Upper lobe of right lung (tissue), 1 donor: ENCODE data around the gene ASB15. TPM values are rescaled to one million over a fixed set of nuclear protein-coding genes. Genes with fewer than 3 reads are reported as not detected.

Experiments
- ATAC-seq: fragments of 200-7000 bp; cut with Tn5 transposase; one replicate; pipeline ENCODE4 v1.9.1; 2020; ENCODE audit warnings: mild to moderate bottlenecking, moderate library complexity
- DNase-seq: peaks from one replicate; pipeline ENCODE4 v3.0.0-alpha.2; 2020
- H3K27ac ChIP-seq: fragments of 200-600 bp; one replicate; pipeline ENCODE4 v1.8.0; 2022
- H3K27me3 ChIP-seq: fragments of 200-600 bp; one replicate; pipeline ENCODE4 v1.8.0; 2022; ENCODE audit warnings: mild to moderate bottlenecking
- H3K36me3 ChIP-seq: fragments of 200-600 bp; one replicate; pipeline ENCODE4 v1.8.0; 2022
- H3K4me1 ChIP-seq: fragments of 200-600 bp; one replicate; pipeline ENCODE4 v1.8.0; 2022
- H3K4me3 ChIP-seq: fragments of 200-600 bp; one replicate; pipeline ENCODE4 v1.8.0; 2022; ENCODE audit warnings: mild to moderate bottlenecking
- H3K9me3 ChIP-seq: fragments of 200-600 bp; one replicate; pipeline ENCODE4 v1.8.0; 2022
- intact Hi-C: fragments of 100-400 bp; cut with DNase I; formaldehyde crosslinking; loops from one replicate; pipeline ENCODE4 v1.11.0; 2022
- total RNA-seq: library from RNA; stranded (reverse); fragmentation: NEBNext Ultra II Directional; extraction: Animal tissue kit (Norgen Biotek cat#: 25700); gene quantifications from one replicate; pipeline ENCODE4 v1.2.1, GENCODE V29; 2021
- TF ChIP-seq, protein P1 (sequence below): fragments of 200-600 bp; IDR thresholded peaks from one replicate; pipeline ENCODE4 v1.8.0; 2022; ENCODE audit warnings: antibody characterized with exemption
- donor health status: DM: no; HTN: yes; CAD: no; lungs with severe emphysema.

The ASB15 gene
- total RNA-seq, 1 donor from 2014 or later: not detected

GRCh38 chr7:123680580-123680979 is 79.0 kb downstream of the ASB15 start:
- intact Hi-C loops: no loop called here

DNA sequence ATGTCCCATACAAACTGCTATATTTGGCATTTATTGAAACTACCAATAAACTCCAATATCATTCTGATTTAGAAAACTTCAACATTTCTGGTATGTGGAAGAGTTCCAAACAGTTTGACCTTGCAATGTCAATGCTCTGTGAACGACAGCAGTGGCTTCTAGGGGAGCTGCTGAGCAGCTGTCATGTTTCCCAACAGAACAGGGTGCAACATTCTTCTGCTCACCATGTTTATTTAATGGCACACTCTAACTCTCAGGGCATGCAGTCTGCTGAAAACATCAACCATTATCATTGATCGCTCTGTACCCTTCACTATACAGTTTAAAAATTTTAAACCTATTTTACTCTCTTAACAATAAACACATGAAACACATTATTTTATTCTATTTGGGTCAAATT is 79.9 kb downstream of the ASB15 start:
- H3K36me3 ChIP-seq: peaks cover 35% of the 10 kb centered on the region
- no peaks in the 10 kb centered on the region for H3K9me3 ChIP-seq
- TF ChIP-seq, protein P1, sequence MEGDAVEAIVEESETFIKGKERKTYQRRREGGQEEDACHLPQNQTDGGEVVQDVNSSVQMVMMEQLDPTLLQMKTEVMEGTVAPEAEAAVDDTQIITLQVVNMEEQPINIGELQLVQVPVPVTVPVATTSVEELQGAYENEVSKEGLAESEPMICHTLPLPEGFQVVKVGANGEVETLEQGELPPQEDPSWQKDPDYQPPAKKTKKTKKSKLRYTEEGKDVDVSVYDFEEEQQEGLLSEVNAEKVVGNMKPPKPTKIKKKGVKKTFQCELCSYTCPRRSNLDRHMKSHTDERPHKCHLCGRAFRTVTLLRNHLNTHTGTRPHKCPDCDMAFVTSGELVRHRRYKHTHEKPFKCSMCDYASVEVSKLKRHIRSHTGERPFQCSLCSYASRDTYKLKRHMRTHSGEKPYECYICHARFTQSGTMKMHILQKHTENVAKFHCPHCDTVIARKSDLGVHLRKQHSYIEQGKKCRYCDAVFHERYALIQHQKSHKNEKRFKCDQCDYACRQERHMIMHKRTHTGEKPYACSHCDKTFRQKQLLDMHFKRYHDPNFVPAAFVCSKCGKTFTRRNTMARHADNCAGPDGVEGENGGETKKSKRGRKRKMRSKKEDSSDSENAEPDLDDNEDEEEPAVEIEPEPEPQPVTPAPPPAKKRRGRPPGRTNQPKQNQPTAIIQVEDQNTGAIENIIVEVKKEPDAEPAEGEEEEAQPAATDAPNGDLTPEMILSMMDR: no peak
- H3K4me3 ChIP-seq: no peak overlapping the region
- ATAC-seq (peak; percentile 67), DNase-seq (no peak)
- H3K27me3 ChIP-seq: no peaks in the 10 kb centered on the region
- intact Hi-C loops: no loop called here
- H3K27ac ChIP-seq: no peak overlapping the region
- H3K4me1 ChIP-seq: peaks cover 28% of the 10 kb centered on the region

More at GRCh38 chr7:123680580-123680979, 79.0 kb downstream of the ASB15 start:
- ATAC-seq (no peak), DNase-seq (no peak)
- TF ChIP-seq, protein P1: no peak
- no peaks in the 10 kb centered on the region for H3K9me3 ChIP-seq
- H3K36me3 ChIP-seq: peaks cover 32% of the 10 kb centered on the region
- H3K27me3 ChIP-seq: no peaks in the 10 kb centered on the region
- no peak overlapping the region for H3K27ac ChIP-seq
- peaks cover 28% of the 10 kb centered on the region for H3K4me1 ChIP-seq
- H3K4me3 ChIP-seq: no peak overlapping the region

GRCh38 chr7:123682690-123683089 is 81.1 kb downstream of the ASB15 start:
- Histone ChIP-seq H3K27ac (no peak overlapping the region), H3K4me1 (peaks cover 28% of the 10 kb centered on the region), H3K27me3 (no peaks in the 10 kb centered on the region), H3K9me3 (no peaks in the 10 kb centered on the region), H3K36me3 (peaks cover 37% of the 10 kb centered on the region), H3K4me3 (no peak overlapping the region)
- ATAC-seq: peak; percentile 72
- intact Hi-C loops: no loop called here
- TF ChIP-seq, protein P1: peak; percentile 63
- DNase-seq: no peak

DNA sequence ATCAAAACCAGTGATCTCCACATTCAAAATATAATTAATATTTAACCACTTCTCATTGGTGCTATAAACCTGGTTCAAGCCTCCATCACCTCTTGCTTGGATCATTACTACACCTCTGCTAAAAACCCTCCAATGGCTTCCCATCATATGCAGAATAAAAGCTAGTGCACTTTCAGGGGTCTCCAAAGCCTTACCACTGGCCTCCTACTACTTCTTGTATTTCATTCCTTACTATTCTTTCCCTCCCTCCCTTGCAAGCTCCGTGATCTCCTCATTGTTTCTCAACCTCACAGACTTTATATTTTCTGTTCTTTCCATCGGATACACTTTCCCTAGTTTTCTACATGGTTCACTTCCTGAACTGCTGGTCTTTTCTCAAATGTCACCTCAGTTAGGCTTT is 85.5 kb downstream of the ASB15 start:
- Histone ChIP-seq H3K9me3 (no peaks in the 10 kb centered on the region), H3K4me3 (no peak overlapping the region), H3K36me3 (peaks cover 69% of the 10 kb centered on the region), H3K4me1 (peaks cover 8% of the 10 kb centered on the region), H3K27ac (no peak overlapping the region), H3K27me3 (no peaks in the 10 kb centered on the region)
- TF ChIP-seq, protein P1: no peak
- ATAC-seq: no peak
- DNase-seq: no peak
- intact Hi-C loops: no loop called here

DNA sequence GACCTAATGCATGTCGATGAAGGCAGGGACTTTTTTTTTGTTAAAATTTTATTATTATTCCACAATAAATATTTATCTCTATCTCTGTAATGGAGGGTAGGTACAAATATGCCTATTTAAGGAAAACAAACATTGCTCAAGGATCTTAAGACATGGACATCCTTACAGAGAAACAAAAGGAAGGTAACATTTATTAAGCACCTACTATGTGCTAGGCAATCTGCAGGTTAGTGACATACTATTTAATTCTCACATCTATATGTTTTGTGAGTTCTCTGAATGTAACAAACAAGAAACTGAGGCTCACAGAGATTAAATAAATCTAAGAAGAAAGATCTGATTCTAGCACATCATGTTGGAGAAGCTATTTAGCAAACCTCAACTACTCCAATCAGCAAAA is 86.1 kb downstream of the ASB15 start:
- Histone ChIP-seq H3K27ac (no peak overlapping the region), H3K36me3 (peaks cover 74% of the 10 kb centered on the region), H3K9me3 (no peaks in the 10 kb centered on the region), H3K4me3 (no peak overlapping the region), H3K4me1 (peaks cover 4% of the 10 kb centered on the region), H3K27me3 (no peaks in the 10 kb centered on the region)
- intact Hi-C loops: no loop called here
- TF ChIP-seq, protein P1: no peak
- no peak for ATAC-seq
- no peak for DNase-seq

Other genes with a start within 250 kb of the ASB15 start
- gene IQUB, start 67.2 kb upstream of the ASB15 start, total RNA-seq: 0.75 TPM
- gene NDUFA5, start 44.0 kb upstream of the ASB15 start, total RNA-seq: 67.1 TPM
- 0.17 TPM for gene LMOD2, start 54.0 kb downstream of the ASB15 start, total RNA-seq
- 40.0 TPM for gene WASL, start 147.2 kb downstream of the ASB15 start, total RNA-seq
- not detected for gene HYAL4, start 243.3 kb downstream of the ASB15 start, total RNA-seq